GM13977 (cell line): ENCODE data around the gene CEBPE.

Source experiments
- DNase-seq: peaks from one replicate; pipeline ENCODE4 v3.0.0; 2012; ENCODE audit warnings: low spot score
- CTCF ChIP-seq: IDR thresholded peaks from 2 replicates; pipeline ENCODE4 v1.5.1; 2012; ENCODE audit warnings: mild to moderate bottlenecking, control low read depth; ENCODE audit not compliant: insufficient read depth; ENCODE audit errors: extremely low read depth, missing control alignments
- in situ Hi-C: fragments of 300-500 bp; cut with MboI; formaldehyde crosslinking; loops from one replicate; pipeline ENCODE4 v1.12.0; 2022; ENCODE audit warnings: low sequenced_read_pairs, low pct_unique_long_range_greater_than_20kb, mixed read lengths, inconsistent platforms; ENCODE audit not compliant: unreplicated experiment

The CEBPE gene

GRCh38 chr14:23146351-23146910 lies 27.4 kb upstream of the CEBPE start:
- in situ Hi-C loops, result no loop called here
- no peak for TF ChIP-seq CTCF
- no peak for DNase-seq

DNA sequence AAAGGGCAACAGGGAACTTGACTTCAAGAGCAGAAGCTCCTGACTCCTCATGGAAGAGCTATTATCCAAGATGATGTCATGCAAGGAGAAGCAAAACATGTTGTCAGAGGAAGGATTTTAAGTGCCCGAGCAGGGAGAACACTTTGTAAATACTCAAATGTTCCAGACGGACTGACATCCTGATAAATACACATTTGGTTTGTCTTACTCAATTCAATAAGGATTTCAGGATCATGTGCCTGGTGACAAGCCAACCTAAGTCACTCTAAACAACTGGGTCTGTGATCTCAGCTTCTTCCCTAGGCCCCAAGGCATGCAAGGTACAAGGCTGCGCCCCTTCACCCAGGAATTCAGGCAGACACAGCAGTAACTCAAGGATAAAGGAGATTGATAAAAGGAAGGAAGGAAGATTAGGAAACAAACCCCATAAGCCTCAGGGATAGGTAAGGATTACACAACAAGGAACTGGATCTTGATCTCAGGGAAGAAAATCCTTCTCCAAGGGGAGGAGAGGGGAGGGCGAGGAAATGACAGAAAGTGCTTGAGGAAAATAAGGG lies 26.8 kb upstream of the CEBPE start:
- TF ChIP-seq CTCF, result no peak
- in situ Hi-C loops, result no loop called here
- no peak for DNase-seq

- in situ Hi-C loops, result no loop called here
- no peak for DNase-seq
- TF ChIP-seq CTCF, result no peak
These were observed 24.9 kb upstream of the CEBPE start for GRCh38 chr14:23143911-23144310.

GRCh38 chr14:23142826-23143225 lies 23.8 kb upstream of the CEBPE start:
- no peak for DNase-seq
- no peak for TF ChIP-seq CTCF
- in situ Hi-C loops, result no loop called here

- in situ Hi-C loops, result no loop called here
- no peak for DNase-seq
- TF ChIP-seq CTCF, result no peak
These were observed 22.8 kb upstream of the CEBPE start for GRCh38 chr14:23141706-23142444.

DNA sequence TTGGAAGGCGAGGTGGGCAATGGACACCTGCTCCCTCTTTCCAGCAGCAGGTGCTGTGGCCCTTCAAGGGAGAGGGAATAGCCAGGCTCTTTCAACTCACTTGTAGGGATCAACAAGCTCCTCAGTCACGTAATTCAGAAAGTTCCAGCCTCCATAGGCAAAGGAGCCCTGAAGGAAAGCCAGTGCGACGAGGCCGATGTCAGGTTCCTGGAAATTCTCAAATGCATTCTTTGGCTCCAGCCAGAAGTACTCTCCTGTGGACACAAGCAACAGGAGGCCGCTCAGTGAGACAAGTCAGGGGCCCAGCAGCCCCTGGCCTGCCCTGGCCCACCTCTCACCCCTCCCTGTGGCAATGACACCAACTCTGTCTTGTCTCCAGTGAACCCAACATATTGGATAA lies 21.3 kb upstream of the CEBPE start:
- in situ Hi-C loops, result no loop called here
- no peak for DNase-seq
- TF ChIP-seq CTCF, result no peak
